Hypothalamus (tissue), 51 donors: ENCODE data around the gene EFNA4.

Experiments used
- DNase-seq, 51 donors: peaks; one replicate each; lab custom pipeline; 2025; lab: John Stamatoyannopoulos, UW

Gene EFNA4

DNA sequence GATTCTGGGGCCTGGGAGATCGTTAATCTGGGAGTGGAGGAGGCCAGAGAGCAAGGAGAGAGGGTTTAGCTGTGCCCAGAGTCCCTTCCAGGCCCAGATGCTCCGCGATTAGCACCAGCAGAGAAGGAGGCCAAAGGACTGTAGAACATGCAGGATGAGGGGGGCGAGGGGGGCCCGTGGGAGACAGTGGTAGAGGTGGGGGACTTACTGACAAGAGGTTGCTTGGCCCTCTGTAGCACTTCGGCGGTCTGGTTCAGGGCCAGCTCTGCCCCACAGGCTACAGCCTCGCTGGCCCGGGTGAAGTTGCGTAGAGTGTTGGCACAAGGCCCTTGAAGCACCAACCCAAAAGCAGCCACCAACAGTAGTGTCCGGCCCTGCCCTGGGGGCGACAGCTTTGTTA lies 30.7 kb upstream of the EFNA4 start:
- DNase-seq: no peak

DNA sequence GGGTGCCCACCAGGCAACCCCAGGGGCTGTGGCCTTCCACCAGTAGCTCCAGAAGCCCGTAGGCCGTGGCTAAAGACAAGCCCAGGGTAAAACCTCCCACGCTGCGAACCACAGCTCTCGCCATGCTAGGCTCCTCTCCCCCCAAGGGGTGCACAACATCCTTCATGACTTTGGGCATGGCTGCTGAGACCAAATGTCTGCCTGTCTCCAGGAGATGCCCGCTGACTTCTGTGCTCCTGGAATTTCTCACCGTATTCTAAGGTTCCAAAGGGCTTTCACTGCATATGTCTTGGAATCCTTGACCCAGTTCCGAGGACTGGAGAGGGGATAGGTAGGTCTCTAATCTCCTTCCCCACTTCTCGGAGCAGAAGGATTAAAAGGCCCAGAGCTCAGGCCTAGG lies 30.0 kb upstream of the EFNA4 start, which contains the start of the genes DCST1 and DCST2:
Gene DCST1 (plus strand): TSS at position 301 of the 400 bp plus-strand sequence. CDS start 213 bp downstream, outside the sequence.
Gene DCST2 (minus strand): TSS at position 258 of the 400 bp plus-strand sequence. CDS start 80 bp downstream, at position 178.
- DNase-seq: no peak

DNA sequence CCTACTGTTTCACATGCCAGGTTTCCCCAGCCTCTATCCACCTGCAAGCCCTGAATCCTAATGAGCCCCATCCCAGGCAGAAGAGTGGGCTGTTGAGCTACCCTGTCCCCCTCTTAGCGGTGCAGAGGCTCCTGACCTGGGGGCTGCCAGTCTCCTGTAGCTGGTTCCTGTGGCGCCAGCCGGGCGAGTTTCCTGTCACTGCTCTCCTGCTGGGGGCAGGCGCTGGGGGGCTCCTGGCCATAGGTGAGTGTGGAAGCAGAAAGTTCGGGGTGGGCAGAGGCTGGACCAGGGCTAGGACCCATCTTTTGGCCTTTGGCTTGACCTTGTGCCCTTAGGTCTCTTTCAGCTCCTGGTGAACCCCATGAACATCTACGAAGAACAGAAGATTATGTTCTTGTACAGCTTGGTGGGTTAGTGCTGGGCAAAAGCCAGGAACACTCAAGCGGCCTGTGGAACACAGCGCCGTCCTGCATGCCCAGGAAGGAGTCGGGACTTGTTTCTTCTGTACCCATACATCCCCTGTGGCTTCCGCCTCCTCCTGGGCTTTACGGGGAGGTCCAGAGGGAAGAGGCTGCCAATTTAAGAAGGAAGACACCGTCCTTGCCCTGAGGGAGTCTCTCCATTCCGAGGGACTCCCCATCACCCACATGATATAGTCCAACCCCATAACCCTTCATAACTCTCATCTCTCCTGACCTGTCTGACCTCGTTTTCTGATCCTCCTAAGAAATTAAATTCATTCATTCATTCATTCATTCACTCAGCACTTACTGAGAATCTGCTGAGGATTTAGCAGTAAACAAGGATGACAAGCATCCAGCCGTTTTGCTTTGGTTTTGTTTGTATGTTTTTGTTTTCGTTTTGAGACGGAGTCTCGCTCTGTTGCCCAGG lies 29.0 kb upstream of the EFNA4 start:
- DNase-seq: no peak

DNA sequence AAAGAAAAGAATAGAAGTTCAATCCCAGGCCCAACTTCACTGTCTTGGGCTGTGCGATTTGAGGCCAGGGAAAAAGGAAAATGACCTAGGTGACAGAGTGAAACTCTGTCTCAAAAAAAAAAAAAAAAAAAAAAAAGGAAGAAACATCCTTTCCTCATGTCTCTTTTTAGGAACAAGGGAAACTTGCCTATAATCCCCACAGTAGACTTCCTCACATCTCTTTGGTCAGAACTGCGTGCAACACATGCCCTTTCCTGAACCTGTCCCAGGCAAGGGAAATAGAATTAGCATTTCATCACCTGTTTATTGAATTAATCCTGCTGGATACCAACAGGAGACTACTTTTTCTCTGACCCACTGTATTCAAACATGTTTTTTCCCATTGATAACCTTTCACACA lies 27.6 kb upstream of the EFNA4 start:
- DNase-seq: no peak

DNA sequence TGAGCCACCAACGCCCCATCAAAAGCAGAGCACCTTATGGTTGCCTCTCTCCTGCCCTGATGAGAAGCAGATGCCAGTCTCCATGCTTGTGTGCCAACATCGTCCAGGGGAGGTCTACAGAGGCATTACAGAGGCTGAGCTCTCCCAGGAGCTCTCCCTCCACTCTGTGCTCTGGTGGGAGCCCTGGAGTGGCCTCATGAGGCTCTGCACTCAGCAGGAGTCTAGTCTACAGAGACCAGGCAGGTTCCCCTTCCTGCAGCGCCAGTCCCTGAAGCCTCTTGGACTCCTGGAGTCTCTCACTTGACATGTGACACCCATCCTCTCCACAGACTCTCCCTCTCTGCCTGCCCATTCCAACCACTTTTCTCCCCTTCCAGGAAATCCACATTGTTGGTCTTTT lies 26.5 kb upstream of the EFNA4 start:
- no peak for DNase-seq

DNA sequence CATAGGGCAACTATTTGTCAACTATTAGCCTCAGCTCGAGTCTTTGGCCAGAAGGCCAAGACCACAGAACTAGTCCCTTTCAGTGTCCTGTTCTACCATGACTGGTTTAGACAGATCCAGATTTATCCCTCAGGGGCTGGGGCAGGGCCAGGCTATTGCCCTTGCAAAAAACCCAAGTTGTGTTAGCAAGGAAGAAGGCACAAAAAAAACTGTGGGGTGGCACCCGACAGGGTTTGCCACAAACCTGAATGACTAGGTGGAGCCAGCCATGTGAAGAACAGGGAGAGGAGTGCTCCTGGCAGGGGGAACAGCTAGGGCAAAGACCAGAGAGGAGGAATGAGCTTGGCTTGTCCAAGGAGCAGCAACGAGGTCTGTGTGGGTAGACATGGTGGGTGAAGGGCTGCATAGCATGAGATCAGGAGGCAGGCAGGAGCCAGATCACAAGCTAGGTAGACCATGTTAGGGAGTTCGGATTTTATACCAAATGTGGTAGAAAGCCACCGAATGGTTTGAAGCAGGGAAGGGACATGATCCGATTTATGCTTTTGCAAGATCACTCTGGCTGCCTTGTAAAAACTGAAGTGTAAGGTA lies 25.6 kb upstream of the EFNA4 start:
- DNase-seq: no peak

DNA sequence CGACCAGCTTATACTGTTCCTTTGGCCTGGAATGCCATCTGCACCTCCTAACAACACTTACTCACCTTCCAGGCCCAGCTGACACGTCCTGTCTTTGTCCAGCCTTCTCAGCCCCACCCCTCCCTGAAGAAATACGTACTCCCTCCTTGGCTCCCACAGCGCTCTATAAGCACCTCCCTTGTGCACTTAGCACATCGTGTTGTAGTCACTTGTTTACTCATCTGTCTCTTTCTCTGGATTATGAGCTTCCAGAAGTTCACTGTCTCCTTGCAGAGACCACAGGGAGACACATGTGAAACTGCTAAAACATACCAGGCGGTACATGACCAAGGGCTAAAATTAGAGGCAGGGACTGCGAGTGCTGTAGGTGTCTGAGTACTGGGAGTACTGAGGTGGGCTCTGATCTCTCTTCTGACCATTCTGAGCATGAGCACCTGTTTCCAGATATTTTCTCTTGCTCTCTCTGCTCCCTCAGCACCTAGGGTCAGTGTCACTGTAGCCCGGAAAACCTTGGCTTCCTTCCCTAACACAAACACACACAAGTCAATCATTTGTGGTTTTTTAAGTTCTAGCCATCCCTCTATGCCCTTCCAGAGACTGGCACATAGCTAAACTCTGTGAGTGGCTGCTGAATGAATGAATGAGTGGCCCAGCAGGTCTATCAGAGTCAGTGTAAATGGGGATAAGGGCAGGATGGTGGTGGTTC lies 24.8 kb upstream of the EFNA4 start:
- DNase-seq: no peak

DNA sequence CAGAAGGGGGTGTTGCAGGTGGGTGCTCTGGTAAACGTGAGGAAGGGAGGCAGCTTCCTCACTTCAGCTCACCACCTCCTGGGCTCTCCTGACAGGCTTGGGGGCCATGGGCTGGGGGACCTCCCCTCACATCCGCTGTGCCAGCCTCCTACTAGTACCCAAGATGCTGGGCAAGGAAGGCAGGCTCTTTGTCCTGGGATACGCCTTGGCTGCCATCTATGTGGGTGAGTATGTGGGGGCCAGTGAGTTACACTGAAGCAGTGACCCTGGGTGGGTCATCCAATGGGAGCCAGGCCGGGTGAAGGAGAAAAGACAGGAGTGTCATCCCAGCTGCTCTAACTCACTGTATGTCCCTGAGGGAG lies 24.3 kb upstream of the EFNA4 start:
- DNase-seq: no peak

DNA sequence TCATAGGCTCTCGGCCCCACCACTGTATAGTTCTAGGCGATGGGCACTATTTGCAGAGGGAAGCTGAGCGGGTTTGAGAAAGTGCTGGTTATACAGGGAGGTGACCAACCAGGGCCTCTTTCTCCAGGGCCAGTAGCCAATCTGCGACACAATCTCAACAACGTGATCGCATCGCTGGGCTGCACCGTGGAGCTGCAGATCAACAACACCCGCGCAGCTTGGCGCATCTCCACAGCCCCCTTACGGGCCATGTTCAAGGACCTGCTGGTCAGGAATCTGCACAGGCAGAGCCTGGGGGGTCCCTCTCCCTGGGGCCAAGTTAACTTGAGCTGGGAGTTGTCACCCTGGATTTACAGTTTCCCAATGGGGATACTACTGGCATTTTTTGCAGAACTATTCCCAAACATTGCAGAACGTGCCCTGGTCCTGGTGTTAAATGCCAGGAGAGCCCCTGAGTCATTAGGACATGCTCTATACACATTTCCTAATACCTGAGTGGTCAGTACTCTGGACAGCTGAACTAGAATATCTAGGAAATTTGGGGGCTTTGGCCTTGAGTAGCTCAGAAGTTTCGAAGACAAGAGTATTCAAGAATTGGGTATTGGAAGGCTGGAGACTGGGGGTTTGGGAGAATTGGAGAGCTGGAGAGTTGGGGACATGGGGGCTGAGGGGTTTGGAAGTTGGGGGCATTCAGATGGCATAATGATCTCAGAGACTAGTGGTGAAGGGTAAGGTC lies 23.0 kb upstream of the EFNA4 start:
- DNase-seq: no peak

DNA sequence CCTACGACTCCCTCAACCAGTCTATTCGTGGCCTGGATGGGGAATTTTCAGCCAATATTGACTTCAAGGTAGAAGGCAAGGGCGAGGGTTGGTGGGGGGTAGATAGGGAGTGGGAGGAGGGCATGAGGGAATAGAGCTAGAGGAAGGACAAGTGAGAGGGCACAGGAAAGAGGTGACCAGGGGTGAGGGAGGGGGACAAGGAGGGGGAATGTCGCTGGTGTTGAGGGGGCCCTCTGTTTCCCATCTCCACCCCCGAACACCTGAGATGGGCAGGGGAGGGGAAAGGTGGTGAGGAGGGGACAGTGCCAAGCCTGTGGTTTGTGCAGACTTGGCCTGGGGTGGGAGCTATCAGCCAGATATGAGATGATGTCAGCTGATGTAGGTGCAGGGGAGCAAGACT lies 20.8 kb upstream of the EFNA4 start:
- DNase-seq: no peak

DNA sequence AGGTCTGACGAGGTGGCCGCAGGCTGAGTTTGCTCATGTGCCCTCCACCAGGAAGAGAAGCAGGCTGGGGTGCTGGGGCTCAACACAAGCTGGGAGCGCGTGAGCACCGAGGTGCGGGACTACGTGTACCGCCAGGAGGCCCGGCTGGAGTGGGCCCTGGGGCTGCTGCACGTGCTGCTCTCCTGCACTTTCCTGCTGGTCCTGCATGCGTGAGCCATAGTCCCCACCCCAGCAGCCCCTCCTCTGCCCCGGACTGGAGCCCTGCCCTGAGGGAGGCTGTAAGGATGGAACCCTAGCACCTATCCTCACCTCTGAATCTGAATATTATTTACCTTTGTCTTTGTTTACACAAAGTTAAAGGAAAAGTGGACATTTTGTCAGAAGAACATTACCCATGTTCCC lies 20.2 kb upstream of the EFNA4 start:
- DNase-seq: no peak

DNA sequence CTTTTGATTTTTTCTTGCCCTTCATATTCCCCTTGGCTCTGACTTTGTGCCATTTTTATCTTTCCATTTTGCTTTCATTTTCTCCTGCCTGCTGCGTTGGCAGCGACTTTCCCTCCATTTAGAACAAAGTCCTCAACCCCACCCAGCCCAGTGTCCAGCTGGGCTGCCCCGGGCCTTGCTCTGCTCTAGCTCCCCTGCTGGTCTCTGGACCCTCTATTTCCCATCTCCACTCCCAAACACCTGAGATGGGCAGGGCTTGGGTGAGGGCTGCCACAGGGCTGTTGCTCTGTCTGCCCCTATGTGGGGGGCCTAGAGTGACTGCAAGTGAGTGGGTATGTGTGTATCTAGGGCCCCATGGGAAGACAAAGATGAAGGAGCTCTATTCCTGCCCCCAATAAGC lies 19.7 kb upstream of the EFNA4 start:
- no peak for DNase-seq

DNA sequence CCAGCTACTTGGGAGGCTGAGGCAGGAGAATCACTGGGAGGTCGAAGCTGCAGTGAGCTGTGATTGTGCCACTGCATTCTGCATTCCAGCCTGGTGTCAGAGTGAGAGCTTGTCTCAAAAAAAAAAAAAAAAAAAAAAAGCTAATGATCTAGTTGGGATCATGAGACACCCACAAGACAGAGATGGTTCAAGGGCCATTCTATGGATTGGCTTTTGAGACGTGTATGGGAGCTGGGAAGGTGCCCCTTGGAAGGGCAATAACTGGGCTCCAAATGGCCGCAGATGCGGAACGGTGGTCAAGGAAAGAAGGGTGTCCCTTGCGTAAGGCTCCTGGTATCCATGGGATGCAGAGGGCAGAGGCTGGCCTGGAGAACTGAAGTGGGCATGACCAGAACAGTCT lies 19.2 kb upstream of the EFNA4 start:
- DNase-seq: no peak

DNA sequence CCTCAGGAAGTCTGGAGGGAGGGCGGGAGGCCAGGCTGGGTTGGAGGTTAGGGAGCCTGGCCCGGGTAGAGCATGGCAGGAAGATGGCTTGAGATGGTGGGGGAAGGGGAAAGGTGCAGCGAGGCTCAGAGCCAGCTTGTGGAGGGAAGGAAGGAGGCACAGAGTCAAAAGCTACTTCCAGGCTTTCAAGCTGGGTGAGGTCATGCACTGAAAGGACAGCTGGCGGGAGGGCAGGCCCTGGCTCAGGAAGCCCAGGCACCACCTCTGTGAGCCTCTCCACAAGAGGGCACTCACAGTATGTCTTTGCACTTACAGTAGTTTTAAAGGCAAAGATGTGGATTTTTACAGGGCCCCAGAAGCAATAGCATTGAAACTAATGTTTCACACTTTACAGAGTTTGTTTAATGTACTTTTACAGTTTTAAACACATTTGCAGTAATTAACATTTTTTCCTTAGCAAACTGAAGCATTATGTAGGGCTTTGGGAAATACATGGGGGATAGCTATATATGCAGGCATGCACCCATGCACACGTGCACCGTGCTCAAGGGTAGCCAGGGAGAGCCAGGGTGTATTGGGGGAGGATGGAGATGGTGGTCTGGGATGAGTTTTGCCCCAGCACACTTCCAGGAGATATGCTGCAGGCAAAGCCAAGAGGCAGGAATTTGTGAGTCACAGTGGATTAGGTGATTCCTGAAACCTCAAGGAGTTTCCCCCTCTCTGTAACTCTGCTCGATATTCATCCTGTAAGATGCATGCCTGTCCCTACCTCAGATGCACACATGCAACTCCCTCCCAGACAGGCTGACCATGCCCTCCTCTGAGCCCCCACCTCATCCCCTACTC lies 18.5 kb upstream of the EFNA4 start:
- peak in 44 of 51 donors; percentile 3 to 80 (median 53) for DNase-seq

DNA sequence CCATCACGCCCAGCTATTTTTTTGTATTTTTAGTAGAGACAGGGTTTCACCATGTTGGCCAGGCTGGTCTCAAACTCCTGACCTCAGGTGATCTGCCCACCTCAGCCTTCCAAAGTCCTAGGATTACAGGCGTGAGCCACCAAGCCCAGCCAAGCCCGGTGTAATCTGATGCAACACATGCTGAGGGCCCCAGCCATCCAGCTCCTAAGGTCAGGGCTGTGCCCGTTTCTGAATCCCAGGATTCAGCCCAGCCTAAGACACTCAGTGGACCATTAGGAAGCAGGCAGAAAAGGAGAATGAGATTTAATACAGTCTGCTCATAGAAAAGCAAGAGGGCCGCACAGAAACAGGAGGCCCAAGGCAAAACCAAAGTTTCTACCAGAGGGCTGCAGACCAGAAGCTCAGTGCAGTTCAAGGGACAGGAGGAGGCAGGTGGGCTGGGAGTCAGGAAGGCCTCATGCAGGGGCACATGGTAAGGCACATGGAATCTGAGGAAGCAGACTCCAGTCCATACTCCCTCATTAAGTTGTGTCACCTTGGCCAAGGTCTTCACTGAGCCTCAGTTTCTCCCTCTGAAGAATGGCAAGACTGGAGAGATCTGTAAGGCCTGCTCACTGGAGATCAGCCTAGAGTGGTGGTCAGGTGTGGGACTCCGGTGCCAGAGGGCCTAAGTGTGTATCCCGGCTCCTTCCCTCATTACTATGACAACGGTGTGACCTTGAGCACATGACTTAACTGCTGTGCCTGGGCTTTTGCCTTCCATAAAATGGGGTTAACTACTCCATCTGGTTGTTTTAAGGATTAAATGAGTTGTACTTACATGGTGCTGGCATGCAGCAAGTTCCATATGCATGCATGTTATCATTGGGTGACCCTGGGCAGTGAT lies 14.8 kb upstream of the EFNA4 start:
- DNase-seq: no peak

DNA sequence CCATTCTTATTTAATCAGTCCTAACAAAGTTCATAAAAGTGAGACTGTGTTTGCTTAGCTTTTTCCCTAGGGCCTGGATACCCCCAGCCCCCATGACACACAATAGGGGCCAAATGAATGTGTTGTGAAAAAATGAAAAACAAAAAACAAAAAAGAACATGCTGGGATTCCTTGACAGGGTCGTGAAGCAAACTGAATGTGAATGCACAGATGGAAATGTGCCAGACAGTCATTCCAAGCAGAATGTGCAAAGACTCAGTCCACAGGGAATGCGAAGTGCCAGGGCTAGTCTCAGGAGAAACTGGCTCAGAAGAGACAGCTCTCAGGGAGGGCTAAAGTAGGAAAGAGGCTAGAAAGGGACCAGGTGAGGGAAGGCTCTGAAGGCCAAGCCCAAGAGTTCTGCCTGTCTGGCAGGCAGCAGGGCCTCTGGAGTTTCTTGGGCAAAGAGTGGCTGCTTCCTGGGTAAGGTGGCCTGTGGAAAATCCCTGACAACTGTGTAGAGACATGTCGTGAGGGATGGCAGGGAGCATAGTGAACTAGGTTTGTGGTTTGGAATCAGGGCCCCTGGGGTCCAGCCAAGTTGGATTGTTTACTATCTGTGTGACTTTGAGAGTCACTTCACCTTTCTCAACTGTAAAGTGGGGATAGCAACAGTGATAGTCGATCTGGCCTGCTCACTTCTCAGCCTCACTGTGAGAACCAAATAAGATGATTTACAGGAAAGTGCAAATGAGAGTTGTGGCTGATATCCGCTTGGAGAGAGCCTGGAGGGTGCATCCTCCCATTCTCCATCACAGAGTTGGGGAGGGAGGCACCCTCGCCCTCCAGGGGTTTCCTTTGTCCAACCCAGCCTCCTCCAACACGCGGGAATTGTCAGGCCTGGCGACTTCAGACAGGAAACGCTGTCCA lies 13.6 kb upstream of the EFNA4 start:
- no peak for DNase-seq

DNA sequence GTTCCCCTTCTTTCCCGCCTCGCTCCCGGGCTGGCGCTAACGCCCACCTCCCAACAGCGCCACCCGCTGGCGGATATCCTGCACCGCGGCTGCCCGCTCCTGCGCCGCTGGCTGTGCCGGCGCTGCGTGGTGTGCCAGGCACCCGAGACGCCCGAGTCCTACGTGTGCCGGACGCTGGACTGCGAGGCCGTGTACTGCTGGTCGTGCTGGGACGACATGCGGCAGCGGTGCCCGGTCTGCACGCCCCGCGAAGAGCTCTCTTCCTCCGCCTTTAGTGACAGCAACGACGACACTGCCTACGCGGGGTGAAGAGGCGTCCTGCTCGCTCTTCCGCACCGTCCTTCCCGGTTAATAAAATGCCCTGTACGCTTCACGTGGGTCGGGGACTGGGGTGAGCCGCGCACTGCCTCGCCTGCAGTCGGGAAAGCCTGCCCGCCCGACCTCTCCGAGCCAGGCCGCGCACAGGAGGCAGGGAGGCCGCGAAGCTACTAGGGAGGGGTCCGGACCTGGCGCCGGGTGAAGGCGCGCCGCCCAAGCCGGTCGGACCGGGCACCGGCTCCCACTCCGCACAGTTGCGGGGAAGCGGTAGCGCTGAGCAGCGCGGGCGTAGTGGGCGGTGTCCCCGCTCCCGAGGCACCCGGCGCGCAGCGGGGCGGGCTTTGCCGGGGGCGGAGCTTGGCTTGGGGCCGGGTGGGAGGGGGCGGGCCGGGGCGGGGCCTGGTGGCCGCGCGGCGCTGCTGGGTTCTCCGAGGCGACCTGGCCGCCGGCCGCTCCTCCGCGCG lies 12.8 kb upstream of the EFNA4 start, which contains the start of gene ADAM15:
Gene ADAM15 (plus strand): TSS at position 757 of the 782 bp plus-strand sequence. CDS start 71 bp downstream, outside the sequence.
- peak in 49 of 51 donors; percentile 30 to 89 (median 72) for DNase-seq
